Measurements from ENCODE around the gene SLFN13.

DNA sequence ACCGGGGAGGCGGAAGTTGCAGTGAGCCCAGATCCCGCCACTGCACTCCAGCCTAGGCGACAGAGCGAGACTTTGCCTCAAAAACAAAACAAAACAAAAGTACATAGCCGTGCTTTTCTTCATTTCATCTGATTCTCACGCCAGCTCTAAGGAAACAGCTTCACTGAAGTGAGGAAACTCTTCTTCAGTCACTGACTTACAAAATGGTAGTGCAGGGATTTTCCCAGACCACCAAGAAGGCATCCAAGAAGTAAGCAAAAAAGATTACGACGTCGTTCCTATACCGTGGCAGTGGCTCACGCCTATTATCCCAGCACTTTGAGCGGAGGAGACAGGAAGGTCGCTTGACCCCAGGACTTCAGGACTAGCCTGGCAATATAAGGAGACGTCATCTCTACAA, 40.4 kb upstream of the SLFN13 start:
- TF ChIP-seq, protein P1, sequence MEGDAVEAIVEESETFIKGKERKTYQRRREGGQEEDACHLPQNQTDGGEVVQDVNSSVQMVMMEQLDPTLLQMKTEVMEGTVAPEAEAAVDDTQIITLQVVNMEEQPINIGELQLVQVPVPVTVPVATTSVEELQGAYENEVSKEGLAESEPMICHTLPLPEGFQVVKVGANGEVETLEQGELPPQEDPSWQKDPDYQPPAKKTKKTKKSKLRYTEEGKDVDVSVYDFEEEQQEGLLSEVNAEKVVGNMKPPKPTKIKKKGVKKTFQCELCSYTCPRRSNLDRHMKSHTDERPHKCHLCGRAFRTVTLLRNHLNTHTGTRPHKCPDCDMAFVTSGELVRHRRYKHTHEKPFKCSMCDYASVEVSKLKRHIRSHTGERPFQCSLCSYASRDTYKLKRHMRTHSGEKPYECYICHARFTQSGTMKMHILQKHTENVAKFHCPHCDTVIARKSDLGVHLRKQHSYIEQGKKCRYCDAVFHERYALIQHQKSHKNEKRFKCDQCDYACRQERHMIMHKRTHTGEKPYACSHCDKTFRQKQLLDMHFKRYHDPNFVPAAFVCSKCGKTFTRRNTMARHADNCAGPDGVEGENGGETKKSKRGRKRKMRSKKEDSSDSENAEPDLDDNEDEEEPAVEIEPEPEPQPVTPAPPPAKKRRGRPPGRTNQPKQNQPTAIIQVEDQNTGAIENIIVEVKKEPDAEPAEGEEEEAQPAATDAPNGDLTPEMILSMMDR (IDR thresholded peaks at IDR 0.05) = no peak
- TF ChIP-seq EP300 (IDR thresholded peaks at IDR 0.05) = no peak
